ENCODE results near the gene EWSR1.
"Not testable (repeated sequence)": the region's sequence is repeated elsewhere in the genome, so short reads cannot be mapped to it uniquely, and the experiment has no call there.

The EWSR1 gene

DNA sequence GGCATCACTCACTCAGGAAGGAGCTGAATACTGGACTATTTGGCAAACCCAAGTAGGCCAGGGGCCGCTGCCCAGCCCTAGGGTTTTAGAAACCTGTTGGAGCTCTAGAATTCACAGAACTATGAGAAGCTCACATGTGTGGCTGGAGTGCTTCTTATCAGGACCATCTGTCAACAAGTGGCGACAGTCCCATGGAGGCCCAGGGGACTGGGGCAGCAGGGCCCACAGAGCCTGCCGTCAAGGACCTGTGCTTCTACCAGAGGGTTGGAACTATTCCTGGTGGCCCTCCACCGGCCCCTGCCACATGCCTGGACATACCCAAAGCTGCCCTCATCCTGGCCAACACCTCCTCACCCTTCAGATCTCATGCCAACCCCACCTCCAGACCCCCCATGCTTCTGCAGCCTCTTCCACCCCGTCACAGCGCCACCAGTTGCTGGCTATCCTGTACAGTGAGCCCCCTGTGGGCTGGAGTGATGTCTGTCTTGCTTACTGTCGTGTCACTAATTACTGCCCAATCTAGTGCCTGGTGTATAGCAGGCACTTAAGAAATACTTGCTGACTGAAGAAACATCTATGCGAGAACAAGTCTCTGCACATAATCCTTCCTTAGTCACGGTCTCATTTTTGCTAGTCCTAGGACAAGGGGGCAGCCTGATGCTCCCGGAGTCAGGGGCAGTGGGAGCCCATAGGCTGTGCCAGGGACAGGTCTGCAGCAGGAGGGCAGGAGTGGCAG lies 74.7 kb downstream of the EWSR1 start:
- no peaks in the 10 kb centered on the region for H3K9me3 ChIP-seq (ENCODE audit: control insufficient read depth, insufficient read depth, low read length)
- H3F3A ChIP-seq (ENCODE audit: control insufficient read depth, insufficient read depth), result no peaks in the 10 kb centered on the region
- H3K27me3 ChIP-seq (ENCODE audit: control insufficient read depth, low read length), result no peaks in the 10 kb centered on the region
- no peak overlapping the region for H3K4me3 ChIP-seq (ENCODE audit: low read length)
- H3K79me2 ChIP-seq (ENCODE audit: control insufficient read depth, low read length), result no peaks in the 10 kb centered on the region
- TF ChIP-seq EZH2phosphoT487 (IDR thresholded peaks at IDR 0.05; ENCODE audit: borderline replicate concordance, low read length), result no peak
- TF ChIP-seq, protein P1, sequence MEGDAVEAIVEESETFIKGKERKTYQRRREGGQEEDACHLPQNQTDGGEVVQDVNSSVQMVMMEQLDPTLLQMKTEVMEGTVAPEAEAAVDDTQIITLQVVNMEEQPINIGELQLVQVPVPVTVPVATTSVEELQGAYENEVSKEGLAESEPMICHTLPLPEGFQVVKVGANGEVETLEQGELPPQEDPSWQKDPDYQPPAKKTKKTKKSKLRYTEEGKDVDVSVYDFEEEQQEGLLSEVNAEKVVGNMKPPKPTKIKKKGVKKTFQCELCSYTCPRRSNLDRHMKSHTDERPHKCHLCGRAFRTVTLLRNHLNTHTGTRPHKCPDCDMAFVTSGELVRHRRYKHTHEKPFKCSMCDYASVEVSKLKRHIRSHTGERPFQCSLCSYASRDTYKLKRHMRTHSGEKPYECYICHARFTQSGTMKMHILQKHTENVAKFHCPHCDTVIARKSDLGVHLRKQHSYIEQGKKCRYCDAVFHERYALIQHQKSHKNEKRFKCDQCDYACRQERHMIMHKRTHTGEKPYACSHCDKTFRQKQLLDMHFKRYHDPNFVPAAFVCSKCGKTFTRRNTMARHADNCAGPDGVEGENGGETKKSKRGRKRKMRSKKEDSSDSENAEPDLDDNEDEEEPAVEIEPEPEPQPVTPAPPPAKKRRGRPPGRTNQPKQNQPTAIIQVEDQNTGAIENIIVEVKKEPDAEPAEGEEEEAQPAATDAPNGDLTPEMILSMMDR (IDR thresholded peaks at IDR 0.05; ENCODE audit: low read depth, low read length, poor library complexity, severe bottlenecking), result no peak
- H3K4me1 ChIP-seq (ENCODE audit: control insufficient read depth, low read length), result no peaks in the 10 kb centered on the region
- H3K27ac ChIP-seq (ENCODE audit: low read depth, low read length), result no peak overlapping the region
- H3K4me2 ChIP-seq (ENCODE audit: low read length), result no peak overlapping the region
- H4K20me1 ChIP-seq (ENCODE audit: control insufficient read depth, insufficient read depth, low read depth, low read length), result peaks cover 8% of the 10 kb centered on the region; the same call in 1 of the 2 replicates
- peaks cover 88% of the 10 kb centered on the region for H3K36me3 ChIP-seq (ENCODE audit: control insufficient read depth, low read length)
- no peaks in the 10 kb centered on the region for H3K9me2 ChIP-seq (replicated peaks; ENCODE audit: control insufficient read depth, low read length)

DNA sequence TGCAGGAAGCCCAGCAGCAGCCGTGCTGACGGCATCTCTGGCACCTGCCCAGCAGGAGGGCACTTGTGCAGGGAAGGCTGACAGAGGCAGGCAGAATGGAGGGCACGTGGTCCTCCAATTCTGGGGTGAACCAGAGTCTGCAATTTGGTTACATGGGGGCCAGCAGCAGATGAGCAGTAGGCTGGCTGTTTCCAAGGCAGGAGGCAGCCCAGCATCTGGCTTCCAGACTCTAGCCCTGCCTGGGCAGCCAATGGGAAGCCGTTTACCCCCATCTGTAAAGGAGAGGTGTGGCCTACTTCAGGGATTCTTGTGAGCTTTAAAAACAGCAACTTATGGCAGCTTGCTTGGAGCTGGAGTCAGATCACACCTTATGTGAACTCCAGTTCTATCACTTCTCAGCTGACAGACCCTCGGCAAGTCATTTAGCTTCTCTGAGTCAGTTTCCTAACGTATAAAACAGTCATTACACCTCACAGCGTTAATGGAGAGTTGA lies 75.3 kb downstream of the EWSR1 start:
- no peak overlapping the region for H3K4me3 ChIP-seq (ENCODE audit: low read length)
- H3K9me2 ChIP-seq (replicated peaks; ENCODE audit: control insufficient read depth, low read length), result no peaks in the 10 kb centered on the region
- H3K79me2 ChIP-seq (ENCODE audit: control insufficient read depth, low read length), result no peaks in the 10 kb centered on the region
- no peaks in the 10 kb centered on the region for H3F3A ChIP-seq (ENCODE audit: control insufficient read depth, insufficient read depth)
- peaks cover 88% of the 10 kb centered on the region for H3K36me3 ChIP-seq (ENCODE audit: control insufficient read depth, low read length)
- no peaks in the 10 kb centered on the region for H3K27me3 ChIP-seq (ENCODE audit: control insufficient read depth, low read length)
- H3K9me3 ChIP-seq (ENCODE audit: control insufficient read depth, insufficient read depth, low read length), result no peaks in the 10 kb centered on the region
- no peaks in the 10 kb centered on the region for H3K4me1 ChIP-seq (ENCODE audit: control insufficient read depth, low read length)
- TF ChIP-seq, protein P1 (IDR thresholded peaks at IDR 0.05; ENCODE audit: low read depth, low read length, poor library complexity, severe bottlenecking), result no peak
- TF ChIP-seq EZH2phosphoT487 (IDR thresholded peaks at IDR 0.05; ENCODE audit: borderline replicate concordance, low read length), result no peak
- no peak overlapping the region for H3K4me2 ChIP-seq (ENCODE audit: low read length)
- peaks cover 8% of the 10 kb centered on the region; the same call in 1 of the 2 replicates for H4K20me1 ChIP-seq (ENCODE audit: control insufficient read depth, insufficient read depth, low read depth, low read length)
- no peak overlapping the region for H3K27ac ChIP-seq (ENCODE audit: low read depth, low read length)

GRCh38 chr22:29344137-29344536 lies 76.1 kb downstream of the EWSR1 start:
- Histone ChIP-seq H3K4me2 (ENCODE audit: low read length) (no peak overlapping the region), H3K79me2 (ENCODE audit: control insufficient read depth, low read length) (no peaks in the 10 kb centered on the region), H3K4me1 (ENCODE audit: control insufficient read depth, low read length) (no peaks in the 10 kb centered on the region), H4K20me1 (ENCODE audit: control insufficient read depth, insufficient read depth, low read depth, low read length) (peaks cover 8% of the 10 kb centered on the region; the same call in 1 of the 2 replicates), H3K27ac (ENCODE audit: low read depth, low read length) (no peak overlapping the region), H3F3A (ENCODE audit: control insufficient read depth, insufficient read depth) (no peaks in the 10 kb centered on the region), H3K9me3 (ENCODE audit: control insufficient read depth, insufficient read depth, low read length) (no peaks in the 10 kb centered on the region), H3K27me3 (ENCODE audit: control insufficient read depth, low read length) (no peaks in the 10 kb centered on the region), H3K36me3 (ENCODE audit: control insufficient read depth, low read length) (peaks cover 88% of the 10 kb centered on the region), H3K4me3 (ENCODE audit: low read length) (no peak overlapping the region), H3K9me2 (replicated peaks; ENCODE audit: control insufficient read depth, low read length) (no peaks in the 10 kb centered on the region)
- no peak for TF ChIP-seq EZH2phosphoT487 (IDR thresholded peaks at IDR 0.05; ENCODE audit: borderline replicate concordance, low read length)
- TF ChIP-seq, protein P1 (IDR thresholded peaks at IDR 0.05; ENCODE audit: low read depth, low read length, poor library complexity, severe bottlenecking), result no peak

- peaks cover 90% of the 10 kb centered on the region for H3K36me3 ChIP-seq (ENCODE audit: control insufficient read depth, low read length)
- H4K20me1 ChIP-seq (ENCODE audit: control insufficient read depth, insufficient read depth, low read depth, low read length), result not testable (repeated sequence)
Observed at GRCh38 chr22:29344889-29345288, 76.8 kb downstream of the EWSR1 start.

More at GRCh38 chr22:29344889-29345288, 76.8 kb downstream of the EWSR1 start:
- H3K9me2 ChIP-seq (replicated peaks; ENCODE audit: control insufficient read depth, low read length); H3K79me2 ChIP-seq (ENCODE audit: control insufficient read depth, low read length); H3K27ac ChIP-seq (ENCODE audit: low read depth, low read length); H3F3A ChIP-seq (ENCODE audit: control insufficient read depth, insufficient read depth); H3K4me2 ChIP-seq (ENCODE audit: low read length); H3K9me3 ChIP-seq (ENCODE audit: control insufficient read depth, insufficient read depth, low read length); H3K4me1 ChIP-seq (ENCODE audit: control insufficient read depth, low read length); H3K4me3 ChIP-seq (ENCODE audit: low read length); H3K27me3 ChIP-seq (ENCODE audit: control insufficient read depth, low read length): not testable (repeated sequence)
